K562 (cell line): ENCODE measurements around the gene DNAJC1. TPM values are rescaled to one million over a fixed set of nuclear protein-coding genes. Genes with fewer than 3 reads are reported as not detected.

Experiments
- KAT2B ChIP-seq: IDR thresholded peaks from one replicate; pipeline ENCODE4 v1.6.1; 2012; ENCODE audit warnings: low read depth, mild to moderate bottlenecking, control low read depth, inconsistent platforms, low read length, moderate library complexity
- POLR2G ChIP-seq: fragments of 200-400 bp; formaldehyde crosslinking; IDR thresholded peaks from 2 replicates; pipeline ENCODE4 v1.6.1; 2017; ENCODE audit warnings: low read depth, mild to moderate bottlenecking, antibody characterized with exemption, low read length, moderate library complexity
- ZNF174 ChIP-seq: fragments of 250-450 bp; sonication (Bioruptor Pico); IDR thresholded peaks from 2 replicates; pipeline ENCODE4 v1.4.0; 2020; ENCODE audit warnings: mild to moderate bottlenecking
- ZNF696 ChIP-seq: fragments of 250-450 bp; sonication (Bioruptor Pico); conservative IDR thresholded peaks from 2 replicates; pipeline ENCODE4 v1.4.0; 2020; ENCODE audit warnings: mild to moderate bottlenecking, moderate library complexity
- ZNF79 ChIP-seq: fragments of 250-450 bp; sonication (Bioruptor Pico); IDR thresholded peaks from 2 replicates; pipeline ENCODE4 v1.4.0; 2020; ENCODE audit warnings: low read depth, mild to moderate bottlenecking, moderate library complexity
- polyA plus RNA-seq, 8 experiments: library from polyadenylated mRNA; depleted of rRNA in 4 of 8; stranded (reverse) in 5 of 8; unstranded in 3 of 8; fragments of >200 nt; fragmentation: Nextera tagmentation in 2 of 8; fragmentation: Illumina TruSeq in 1 of 8; extraction: Ambion mirVana in 2 of 8; extraction: Trizol in 1 of 8; gene quantifications; 2 replicates each; pipeline versions ENCODE4 v1.2.1 to v1.2.3, GENCODE V29; 2011 to 2014; ENCODE audit warnings: inconsistent platforms in 1 of 8, missing spikeins in 1 of 8
- total RNA-seq, 7 experiments: library from RNA; depleted of rRNA in 6 of 7; stranded (reverse); fragments of >200 nt in 6 of 7; fragmentation: Illumina TruSeq in 2 of 7; extraction: Trizol in 2 of 7; gene quantifications; 2 replicates each; pipeline versions ENCODE4 v1.2.1 to v1.2.3, GENCODE V29; 2011 to 2021; ENCODE audit warnings: low replicate concordance in 1 of 7
- TF ChIP-seq, protein P1 (sequence below): fragments of 450-650 bp; conservative IDR thresholded peaks from 2 replicates; pipeline ENCODE4 v1.6.1; 2016; ENCODE audit warnings: missing genetic modification characterization, low read depth, mild to moderate bottlenecking, control low read depth, missing compliant biosample characterization
- TF ChIP-seq, protein P2 (sequence below): fragments of 450-650 bp; IDR thresholded peaks from 2 replicates; pipeline ENCODE4 v1.6.1; 2017; ENCODE audit warnings: antibody characterized with exemption, mild to moderate bottlenecking
- TF ChIP-seq, protein P3 (sequence below): fragments of 450-650 bp; formaldehyde crosslinking; IDR thresholded peaks from 2 replicates; pipeline ENCODE4 v1.4.0; 2020; ENCODE audit warnings: mild to moderate bottlenecking, moderate library complexity
- TF ChIP-seq, protein P4 (sequence below): sonication (generic); formaldehyde crosslinking; IDR thresholded peaks from 2 replicates; pipeline ENCODE4 v1.8.1; 2023; ENCODE audit warnings: mild to moderate bottlenecking, missing genetic modification reagents

DNAJC1 gene
- total and polyA plus RNA-seq, 9 of the 15 experiments (the other 6 are each of a cell fraction or from before 2014, with no cell fraction given) = 5.4 to 77.6 (median 40.3) TPM

DNA sequence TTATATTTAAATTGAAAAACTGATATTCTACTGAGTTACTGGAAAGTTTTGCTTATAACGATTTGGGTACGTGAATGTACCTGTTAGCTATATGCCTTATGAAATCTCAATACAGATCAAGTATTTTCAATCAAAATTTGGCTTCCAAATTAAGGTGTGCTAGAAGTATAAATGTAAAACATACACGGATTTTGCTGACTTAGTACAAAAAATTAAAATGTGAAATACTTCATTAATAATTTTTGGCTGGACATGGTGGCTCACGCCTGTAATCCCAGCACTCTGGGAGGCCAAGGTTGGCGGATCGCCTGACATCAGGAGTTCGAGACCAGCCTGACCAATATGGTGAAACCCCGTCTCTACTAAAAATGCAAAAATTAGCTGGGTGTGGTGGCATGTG is 11.7 kb downstream of the DNAJC1 start (continued):
- TF ChIP-seq, protein P1, sequence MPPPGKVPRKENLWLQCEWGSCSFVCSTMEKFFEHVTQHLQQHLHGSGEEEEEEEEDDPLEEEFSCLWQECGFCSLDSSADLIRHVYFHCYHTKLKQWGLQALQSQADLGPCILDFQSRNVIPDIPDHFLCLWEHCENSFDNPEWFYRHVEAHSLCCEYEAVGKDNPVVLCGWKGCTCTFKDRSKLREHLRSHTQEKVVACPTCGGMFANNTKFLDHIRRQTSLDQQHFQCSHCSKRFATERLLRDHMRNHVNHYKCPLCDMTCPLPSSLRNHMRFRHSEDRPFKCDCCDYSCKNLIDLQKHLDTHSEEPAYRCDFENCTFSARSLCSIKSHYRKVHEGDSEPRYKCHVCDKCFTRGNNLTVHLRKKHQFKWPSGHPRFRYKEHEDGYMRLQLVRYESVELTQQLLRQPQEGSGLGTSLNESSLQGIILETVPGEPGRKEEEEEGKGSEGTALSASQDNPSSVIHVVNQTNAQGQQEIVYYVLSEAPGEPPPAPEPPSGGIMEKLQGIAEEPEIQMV (tag) = no peak
- TF ChIP-seq, protein P2, sequence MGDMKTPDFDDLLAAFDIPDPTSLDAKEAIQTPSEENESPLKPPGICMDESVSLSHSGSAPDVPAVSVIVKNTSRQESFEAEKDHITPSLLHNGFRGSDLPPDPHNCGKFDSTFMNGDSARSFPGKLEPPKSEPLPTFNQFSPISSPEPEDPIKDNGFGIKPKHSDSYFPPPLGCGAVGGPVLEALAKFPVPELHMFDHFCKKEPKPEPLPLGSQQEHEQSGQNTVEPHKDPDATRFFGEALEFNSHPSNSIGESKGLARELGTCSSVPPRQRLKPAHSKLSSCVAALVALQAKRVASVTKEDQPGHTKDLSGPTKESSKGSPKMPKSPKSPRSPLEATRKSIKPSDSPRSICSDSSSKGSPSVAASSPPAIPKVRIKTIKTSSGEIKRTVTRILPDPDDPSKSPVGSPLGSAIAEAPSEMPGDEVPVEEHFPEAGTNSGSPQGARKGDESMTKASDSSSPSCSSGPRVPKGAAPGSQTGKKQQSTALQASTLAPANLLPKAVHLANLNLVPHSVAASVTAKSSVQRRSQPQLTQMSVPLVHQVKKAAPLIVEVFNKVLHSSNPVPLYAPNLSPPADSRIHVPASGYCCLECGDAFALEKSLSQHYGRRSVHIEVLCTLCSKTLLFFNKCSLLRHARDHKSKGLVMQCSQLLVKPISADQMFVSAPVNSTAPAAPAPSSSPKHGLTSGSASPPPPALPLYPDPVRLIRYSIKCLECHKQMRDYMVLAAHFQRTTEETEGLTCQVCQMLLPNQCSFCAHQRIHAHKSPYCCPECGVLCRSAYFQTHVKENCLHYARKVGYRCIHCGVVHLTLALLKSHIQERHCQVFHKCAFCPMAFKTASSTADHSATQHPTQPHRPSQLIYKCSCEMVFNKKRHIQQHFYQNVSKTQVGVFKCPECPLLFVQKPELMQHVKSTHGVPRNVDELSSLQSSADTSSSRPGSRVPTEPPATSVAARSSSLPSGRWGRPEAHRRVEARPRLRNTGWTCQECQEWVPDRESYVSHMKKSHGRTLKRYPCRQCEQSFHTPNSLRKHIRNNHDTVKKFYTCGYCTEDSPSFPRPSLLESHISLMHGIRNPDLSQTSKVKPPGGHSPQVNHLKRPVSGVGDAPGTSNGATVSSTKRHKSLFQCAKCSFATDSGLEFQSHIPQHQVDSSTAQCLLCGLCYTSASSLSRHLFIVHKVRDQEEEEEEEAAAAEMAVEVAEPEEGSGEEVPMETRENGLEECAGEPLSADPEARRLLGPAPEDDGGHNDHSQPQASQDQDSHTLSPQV = no peak
- TF ChIP-seq POLR2G = no peak
- no peak for TF ChIP-seq ZNF174 (CRISPR knock-in tag)
- TF ChIP-seq ZNF79 (CRISPR knock-in tag) = no peak
- TF ChIP-seq KAT2B = no peak
- TF ChIP-seq, protein P3, sequence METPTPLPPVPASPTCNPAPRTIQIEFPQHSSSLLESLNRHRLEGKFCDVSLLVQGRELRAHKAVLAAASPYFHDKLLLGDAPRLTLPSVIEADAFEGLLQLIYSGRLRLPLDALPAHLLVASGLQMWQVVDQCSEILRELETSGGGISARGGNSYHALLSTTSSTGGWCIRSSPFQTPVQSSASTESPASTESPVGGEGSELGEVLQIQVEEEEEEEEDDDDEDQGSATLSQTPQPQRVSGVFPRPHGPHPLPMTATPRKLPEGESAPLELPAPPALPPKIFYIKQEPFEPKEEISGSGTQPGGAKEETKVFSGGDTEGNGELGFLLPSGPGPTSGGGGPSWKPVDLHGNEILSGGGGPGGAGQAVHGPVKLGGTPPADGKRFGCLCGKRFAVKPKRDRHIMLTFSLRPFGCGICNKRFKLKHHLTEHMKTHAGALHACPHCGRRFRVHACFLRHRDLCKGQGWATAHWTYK (CRISPR knock-in tag) = no peak
- TF ChIP-seq ZNF696 (CRISPR knock-in tag) = no peak
- TF ChIP-seq, protein P4, sequence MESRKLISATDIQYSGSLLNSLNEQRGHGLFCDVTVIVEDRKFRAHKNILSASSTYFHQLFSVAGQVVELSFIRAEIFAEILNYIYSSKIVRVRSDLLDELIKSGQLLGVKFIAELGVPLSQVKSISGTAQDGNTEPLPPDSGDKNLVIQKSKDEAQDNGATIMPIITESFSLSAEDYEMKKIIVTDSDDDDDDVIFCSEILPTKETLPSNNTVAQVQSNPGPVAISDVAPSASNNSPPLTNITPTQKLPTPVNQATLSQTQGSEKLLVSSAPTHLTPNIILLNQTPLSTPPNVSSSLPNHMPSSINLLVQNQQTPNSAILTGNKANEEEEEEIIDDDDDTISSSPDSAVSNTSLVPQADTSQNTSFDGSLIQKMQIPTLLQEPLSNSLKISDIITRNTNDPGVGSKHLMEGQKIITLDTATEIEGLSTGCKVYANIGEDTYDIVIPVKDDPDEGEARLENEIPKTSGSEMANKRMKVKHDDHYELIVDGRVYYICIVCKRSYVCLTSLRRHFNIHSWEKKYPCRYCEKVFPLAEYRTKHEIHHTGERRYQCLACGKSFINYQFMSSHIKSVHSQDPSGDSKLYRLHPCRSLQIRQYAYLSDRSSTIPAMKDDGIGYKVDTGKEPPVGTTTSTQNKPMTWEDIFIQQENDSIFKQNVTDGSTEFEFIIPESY (CRISPR knock-in tag) = no peak
